Measurements from ENCODE around the gene KCNMB2. TPM values are rescaled to one million over a fixed set of nuclear protein-coding genes. Genes with fewer than 3 reads are reported as not detected.

Gene KCNMB2
- total RNA-seq, 1 experiment from 2014 or later, result not detected

DNA sequence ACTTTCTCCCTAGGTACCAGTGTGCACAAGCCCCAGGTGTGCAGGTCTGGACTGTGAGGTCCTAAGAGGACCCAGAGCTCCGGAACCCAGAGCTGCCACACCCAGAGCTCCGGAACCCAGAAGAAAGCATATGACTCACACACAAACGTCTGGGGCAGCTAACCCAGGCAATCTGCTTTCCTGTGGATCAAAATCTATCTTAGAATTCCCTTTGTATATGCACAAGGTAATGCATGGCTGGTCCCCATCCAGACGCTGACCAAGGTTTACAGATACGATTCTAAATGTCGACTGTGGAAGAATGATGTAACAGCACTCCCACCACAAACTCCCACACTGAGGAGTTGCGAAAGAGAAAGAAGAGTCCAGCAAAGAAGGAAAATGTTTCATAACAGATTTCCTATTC is 15.7 kb downstream of the KCNMB2 start (continued):
- TF ChIP-seq AFF4 (CRISPR knock-in tag; IDR thresholded peaks at IDR 0.05; ENCODE audit: borderline replicate concordance), result no peak
- TF ChIP-seq, protein P1, sequence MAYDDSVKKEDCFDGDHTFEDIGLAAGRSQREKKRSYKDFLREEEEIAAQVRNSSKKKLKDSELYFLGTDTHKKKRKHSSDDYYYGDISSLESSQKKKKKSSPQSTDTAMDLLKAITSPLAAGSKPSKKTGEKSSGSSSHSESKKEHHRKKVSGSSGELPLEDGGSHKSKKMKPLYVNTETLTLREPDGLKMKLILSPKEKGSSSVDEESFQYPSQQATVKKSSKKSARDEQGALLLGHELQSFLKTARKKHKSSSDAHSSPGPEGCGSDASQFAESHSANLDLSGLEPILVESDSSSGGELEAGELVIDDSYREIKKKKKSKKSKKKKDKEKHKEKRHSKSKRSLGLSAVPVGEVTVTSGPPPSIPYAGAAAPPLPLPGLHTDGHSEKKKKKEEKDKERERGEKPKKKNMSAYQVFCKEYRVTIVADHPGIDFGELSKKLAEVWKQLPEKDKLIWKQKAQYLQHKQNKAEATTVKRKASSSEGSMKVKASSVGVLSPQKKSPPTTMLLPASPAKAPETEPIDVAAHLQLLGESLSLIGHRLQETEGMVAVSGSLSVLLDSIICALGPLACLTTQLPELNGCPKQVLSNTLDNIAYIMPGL (CRISPR knock-in tag; IDR thresholded peaks at IDR 0.05), result no peak
- TF ChIP-seq, protein P2, sequence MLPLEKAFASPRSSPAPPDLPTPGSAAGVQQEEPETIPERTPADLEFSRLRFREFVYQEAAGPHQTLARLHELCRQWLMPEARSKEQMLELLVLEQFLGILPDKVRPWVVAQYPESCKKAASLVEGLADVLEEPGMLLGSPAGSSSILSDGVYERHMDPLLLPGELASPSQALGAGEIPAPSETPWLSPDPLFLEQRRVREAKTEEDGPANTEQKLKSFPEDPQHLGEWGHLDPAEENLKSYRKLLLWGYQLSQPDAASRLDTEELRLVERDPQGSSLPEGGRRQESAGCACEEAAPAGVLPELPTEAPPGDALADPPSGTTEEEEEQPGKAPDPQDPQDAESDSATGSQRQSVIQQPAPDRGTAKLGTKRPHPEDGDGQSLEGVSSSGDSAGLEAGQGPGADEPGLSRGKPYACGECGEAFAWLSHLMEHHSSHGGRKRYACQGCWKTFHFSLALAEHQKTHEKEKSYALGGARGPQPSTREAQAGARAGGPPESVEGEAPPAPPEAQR (CRISPR knock-in tag; IDR thresholded peaks at IDR 0.05), result no peak
- no peak for TF ChIP-seq ESRRA (CRISPR knock-in tag; IDR thresholded peaks at IDR 0.05; ENCODE audit: borderline replicate concordance)
- TF ChIP-seq NFYB (CRISPR knock-in tag; conservative IDR thresholded peaks at IDR 0.05; ENCODE audit: low read depth), result no peak
- no peak for TF ChIP-seq ZNF121 (CRISPR knock-in tag; IDR thresholded peaks at IDR 0.05)
- TF ChIP-seq RORB (CRISPR knock-in tag; IDR thresholded peaks at IDR 0.05), result no peak
- TF ChIP-seq ETV6 (CRISPR knock-in tag; IDR thresholded peaks at IDR 0.05), result no peak

DNA sequence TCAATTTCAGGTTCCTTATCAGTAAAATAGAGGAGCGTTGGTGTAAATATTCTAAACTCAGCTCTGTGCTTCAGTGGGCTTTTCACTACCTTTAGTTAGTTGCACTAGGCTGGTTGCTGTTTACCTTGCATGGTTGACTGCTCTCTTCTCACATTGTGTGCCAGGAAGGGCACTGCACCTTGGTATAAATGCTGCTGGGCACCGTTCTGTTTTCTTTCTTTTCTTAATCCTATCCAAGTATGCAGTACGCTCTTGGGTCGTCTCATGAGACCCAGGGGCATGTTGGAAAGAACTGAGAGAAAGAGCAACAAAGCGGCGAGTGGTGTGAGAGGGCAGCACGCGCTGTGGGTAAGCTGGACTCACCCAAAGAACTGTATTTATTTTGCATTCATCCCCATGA is 22.4 kb downstream of the KCNMB2 start:
- H3K4me3 Mint-ChIP-seq, result no peak overlapping the region
- no peak; the same call in 1 of the 2 replicates for ATAC-seq
- ChIA-PET CTCF (no interaction called here), POLR2A (no interaction called here)
- H3K27me3 Mint-ChIP-seq (ENCODE audit: low read depth), result no peaks in the 10 kb centered on the region
- H3K27ac Mint-ChIP-seq, result no peak overlapping the region
- H3K9me3 Mint-ChIP-seq, result peaks cover 4% of the 10 kb centered on the region; the same call in 1 of the 2 replicates
- TF ChIP-seq ZNF219 (CRISPR knock-in tag; IDR thresholded peaks at IDR 0.05; ENCODE audit: borderline replicate concordance), result no peak
- TF ChIP-seq, protein P3, sequence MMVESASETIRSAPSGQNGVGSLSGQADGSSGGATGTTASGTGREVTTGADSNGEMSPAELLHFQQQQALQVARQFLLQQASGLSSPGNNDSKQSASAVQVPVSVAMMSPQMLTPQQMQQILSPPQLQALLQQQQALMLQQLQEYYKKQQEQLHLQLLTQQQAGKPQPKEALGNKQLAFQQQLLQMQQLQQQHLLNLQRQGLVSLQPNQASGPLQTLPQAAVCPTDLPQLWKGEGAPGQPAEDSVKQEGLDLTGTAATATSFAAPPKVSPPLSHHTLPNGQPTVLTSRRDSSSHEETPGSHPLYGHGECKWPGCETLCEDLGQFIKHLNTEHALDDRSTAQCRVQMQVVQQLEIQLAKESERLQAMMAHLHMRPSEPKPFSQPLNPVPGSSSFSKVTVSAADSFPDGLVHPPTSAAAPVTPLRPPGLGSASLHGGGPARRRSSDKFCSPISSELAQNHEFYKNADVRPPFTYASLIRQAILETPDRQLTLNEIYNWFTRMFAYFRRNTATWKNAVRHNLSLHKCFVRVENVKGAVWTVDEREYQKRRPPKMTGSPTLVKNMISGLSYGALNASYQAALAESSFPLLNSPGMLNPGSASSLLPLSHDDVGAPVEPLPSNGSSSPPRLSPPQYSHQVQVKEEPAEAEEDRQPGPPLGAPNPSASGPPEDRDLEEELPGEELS (CRISPR knock-in tag; IDR thresholded peaks at IDR 0.05), result no peak
- TF ChIP-seq, protein P4, sequence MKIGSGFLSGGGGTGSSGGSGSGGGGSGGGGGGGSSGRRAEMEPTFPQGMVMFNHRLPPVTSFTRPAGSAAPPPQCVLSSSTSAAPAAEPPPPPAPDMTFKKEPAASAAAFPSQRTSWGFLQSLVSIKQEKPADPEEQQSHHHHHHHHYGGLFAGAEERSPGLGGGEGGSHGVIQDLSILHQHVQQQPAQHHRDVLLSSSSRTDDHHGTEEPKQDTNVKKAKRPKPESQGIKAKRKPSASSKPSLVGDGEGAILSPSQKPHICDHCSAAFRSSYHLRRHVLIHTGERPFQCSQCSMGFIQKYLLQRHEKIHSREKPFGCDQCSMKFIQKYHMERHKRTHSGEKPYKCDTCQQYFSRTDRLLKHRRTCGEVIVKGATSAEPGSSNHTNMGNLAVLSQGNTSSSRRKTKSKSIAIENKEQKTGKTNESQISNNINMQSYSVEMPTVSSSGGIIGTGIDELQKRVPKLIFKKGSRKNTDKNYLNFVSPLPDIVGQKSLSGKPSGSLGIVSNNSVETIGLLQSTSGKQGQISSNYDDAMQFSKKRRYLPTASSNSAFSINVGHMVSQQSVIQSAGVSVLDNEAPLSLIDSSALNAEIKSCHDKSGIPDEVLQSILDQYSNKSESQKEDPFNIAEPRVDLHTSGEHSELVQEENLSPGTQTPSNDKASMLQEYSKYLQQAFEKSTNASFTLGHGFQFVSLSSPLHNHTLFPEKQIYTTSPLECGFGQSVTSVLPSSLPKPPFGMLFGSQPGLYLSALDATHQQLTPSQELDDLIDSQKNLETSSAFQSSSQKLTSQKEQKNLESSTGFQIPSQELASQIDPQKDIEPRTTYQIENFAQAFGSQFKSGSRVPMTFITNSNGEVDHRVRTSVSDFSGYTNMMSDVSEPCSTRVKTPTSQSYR (CRISPR knock-in tag; IDR thresholded peaks at IDR 0.05), result no peak
- H3K36me3 Mint-ChIP-seq, result no peaks in the 10 kb centered on the region
- peaks cover 9% of the 10 kb centered on the region for H3K4me1 Mint-ChIP-seq
- no peak for DNase-seq (ENCODE audit: low spot score)

DNA sequence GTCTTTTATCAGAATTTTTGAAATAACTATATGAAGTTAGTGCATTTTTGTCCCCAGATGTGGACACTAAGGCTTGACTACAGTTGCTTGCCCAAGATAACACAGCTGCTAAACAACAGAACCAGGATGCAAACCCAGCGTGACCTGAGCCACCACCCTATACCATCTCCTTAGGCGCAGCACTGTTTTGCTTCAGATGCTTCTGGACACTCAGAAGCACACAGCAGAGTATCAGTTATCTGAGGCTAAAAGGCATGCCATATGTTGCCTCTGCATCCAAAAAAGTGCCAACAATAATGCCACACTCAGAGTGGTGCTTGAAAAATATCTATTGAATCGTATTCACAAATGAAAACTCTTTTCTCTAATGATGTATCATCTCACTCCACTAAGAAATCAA is 24.5 kb downstream of the KCNMB2 start:
- ATAC-seq (no peak), DNase-seq (ENCODE audit: low spot score) (no peak)
- Mint-ChIP-seq H3K27ac (no peak overlapping the region), H3K4me1 (no peaks in the 10 kb centered on the region), H3K9me3 (peaks cover 3% of the 10 kb centered on the region; the same call in 1 of the 2 replicates), H3K36me3 (no peaks in the 10 kb centered on the region), H3K27me3 (ENCODE audit: low read depth) (no peaks in the 10 kb centered on the region), H3K4me3 (no peak overlapping the region)
- POLR2A ChIA-PET, result no interaction called here
- CTCF ChIA-PET, result no interaction called here
- TF ChIP-seq ZMAT4 (CRISPR knock-in tag; IDR thresholded peaks at IDR 0.05), result no peak
- TF ChIP-seq ZNF317 (CRISPR knock-in tag; IDR thresholded peaks at IDR 0.05; ENCODE audit: borderline replicate concordance, low read depth), result no peak
- TF ChIP-seq ZNF396 (CRISPR knock-in tag; IDR thresholded peaks at IDR 0.05; ENCODE audit: borderline replicate concordance), result no peak
- TF ChIP-seq CREB1 (CRISPR knock-in tag; IDR thresholded peaks at IDR 0.05), result no peak
- no peak for TF ChIP-seq ZNF425 (CRISPR knock-in tag; conservative IDR thresholded peaks at IDR 0.05)
- no peak for TF ChIP-seq NR1H2 (CRISPR knock-in tag; IDR thresholded peaks at IDR 0.05)
- no peak for TF ChIP-seq FOXJ3 (CRISPR knock-in tag; IDR thresholded peaks at IDR 0.05; ENCODE audit: borderline replicate concordance)
